NCI-H82 treated with DMSO at 0.1 percent for 48 hours (cell line): ENCODE measurements around the gene UQCC2.

ENCODE experiments used
- DNase-seq: peaks from one replicate; lab custom pipeline; 2025; ENCODE audit not compliant: unreplicated experiment; lab: John Stamatoyannopoulos, UW

Gene UQCC2

DNA sequence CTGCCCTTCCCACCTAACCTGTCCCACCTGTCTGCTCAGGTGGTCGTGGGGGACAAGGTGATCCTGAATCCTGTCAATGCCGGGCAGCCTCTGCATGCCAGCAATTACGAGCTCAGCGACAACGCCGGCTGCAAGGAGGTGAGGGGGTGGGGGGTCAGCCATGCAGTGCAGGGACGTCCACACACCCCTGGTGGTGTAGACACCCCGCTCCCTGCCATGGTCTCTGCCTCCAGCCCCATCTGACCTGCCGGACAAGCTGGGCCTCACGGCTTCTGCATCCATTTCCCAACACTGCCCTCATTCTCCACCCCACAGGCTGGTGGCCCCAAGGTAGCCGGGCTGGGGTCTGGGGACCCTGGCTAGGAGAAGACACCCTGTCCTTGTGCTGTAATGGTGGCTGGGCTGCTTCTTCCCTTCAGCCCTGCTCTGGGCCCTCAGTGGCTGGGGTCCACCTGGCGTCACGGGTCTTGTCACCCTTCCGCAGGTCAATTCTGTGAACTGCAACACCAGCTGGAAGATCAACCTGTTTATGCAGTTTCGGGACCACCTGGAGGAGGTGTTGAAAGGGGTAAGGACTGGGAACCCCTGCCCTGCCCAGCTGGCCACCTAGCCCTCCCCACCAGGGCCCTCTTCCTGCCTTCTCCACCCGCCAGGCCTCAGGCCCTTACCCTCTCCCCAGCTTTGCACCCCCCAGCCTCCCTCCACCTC, 52.4 kb downstream of the UQCC2 start:
- DNase-seq, result no peak

DNA sequence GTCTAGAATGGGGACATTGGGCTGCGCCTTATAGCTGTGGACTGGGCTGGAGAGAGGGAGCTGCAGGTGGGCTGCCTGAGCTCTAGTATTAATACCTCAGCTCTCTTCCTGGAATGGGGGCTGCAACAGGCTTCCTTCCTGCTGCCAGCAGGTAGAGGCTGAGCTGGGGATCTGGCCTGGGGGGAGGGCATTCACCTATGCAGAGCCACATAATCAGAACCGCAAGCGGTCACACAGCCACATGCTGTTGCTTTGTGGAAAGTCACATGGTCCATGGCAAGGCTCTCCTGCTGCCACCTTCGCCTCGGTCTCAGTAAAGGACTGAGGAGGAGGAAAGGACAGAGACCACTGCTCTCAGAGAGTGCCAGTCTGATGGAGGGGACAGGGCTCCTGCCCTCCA, 54.7 kb downstream of the UQCC2 start:
- DNase-seq, result no peak

DNA sequence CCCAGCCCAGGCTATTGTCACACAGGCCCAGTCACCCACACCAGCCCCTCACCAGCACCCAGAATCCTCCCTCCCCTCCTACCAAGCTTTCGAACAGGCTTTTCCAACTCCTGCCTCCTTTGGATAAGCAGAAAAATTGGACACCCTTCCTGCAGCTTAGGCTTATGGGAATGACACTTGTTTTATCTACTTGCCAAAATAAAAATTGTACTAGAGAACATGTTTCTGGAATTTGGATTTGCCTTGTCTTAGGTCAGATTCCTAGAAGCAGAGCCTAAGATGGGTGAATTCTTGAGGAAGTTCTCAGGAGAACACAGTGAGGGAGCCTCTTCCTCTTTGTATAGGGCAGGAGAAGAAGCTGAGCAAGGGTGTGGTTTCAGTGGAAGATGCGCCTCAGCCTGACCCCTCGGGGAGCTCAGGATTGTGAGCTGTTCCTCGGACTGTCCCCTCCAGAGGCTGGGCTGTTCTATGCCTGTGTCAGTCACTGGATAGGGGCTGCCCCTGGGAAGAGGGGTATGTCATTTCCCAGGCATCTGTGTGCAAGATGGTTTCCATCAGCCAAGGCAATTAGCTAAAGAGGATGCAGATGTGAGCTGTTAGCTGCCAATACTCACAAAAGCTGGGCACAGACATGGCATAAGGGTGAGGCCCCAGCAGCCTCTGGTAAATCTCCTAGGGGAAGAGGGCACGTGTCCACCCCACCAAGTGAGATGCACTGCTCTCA, 56.5 kb downstream of the UQCC2 start:
- DNase-seq, result no peak

DNA sequence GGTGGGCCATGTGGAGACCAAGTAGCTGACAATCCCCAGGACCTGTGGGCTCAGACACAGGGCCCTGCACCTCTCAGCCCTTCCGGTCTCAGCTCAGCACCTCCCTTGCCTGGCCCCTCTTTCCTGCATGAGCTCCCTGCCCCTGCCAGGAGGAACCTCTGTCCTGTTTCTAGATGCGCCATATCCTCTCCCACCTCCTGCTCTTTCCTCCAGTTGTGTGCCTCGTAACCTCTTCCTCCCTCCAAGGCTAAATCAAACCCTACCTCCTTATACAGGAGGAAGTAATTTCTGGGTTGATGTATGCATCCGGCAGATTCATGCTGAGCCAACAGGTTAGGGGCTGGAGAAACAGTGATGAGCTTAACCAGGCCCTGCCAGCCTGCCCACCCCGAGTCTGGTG, 59.5 kb downstream of the UQCC2 start:
- no peak for DNase-seq

DNA sequence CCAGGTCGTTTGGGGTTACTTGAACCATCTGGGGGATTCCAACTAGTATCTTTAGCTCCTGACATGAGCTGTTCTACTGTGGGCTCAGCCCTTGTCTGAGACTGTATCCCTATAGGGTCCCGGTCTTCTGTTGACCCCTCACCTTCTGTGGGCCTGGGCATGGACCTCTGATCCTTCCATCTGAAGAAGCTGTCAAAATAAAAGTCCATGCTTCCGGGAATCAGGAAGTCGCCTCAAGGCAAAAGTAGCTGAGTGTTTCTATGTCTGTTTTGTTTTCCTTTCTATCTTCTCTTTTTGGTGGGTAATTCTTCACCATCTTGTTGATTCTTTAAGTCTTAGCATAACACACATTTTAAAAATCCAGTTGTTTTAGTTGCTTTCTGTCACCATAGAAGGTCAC, 60.1 kb downstream of the UQCC2 start:
- no peak for DNase-seq
